Neutrophil (primary cell): ENCODE data around the gene TSHZ3.

Source experiments
- H3K27ac ChIP-seq: fragments of 200-600 bp; sonication (generic); 2 replicates; pipeline ENCODE4 v1.5.1; 2016; ENCODE audit warnings: mild to moderate bottlenecking, moderate library complexity
- H3K27me3 ChIP-seq: fragments of 200-600 bp; sonication (generic); 2 replicates; pipeline ENCODE4 v1.6.0; 2016; ENCODE audit warnings: mild to moderate bottlenecking
- H3K36me3 ChIP-seq: fragments of 200-600 bp; sonication (generic); 2 replicates; pipeline ENCODE4 v1.5.1; 2017
- H3K4me1 ChIP-seq, 2 experiments: fragments of 200-600 bp in 1 of 2; sonication (generic) in 1 of 2; 1 replicate in 1 of 2; 2 replicates in 1 of 2; pipeline versions ENCODE4 v1.5.1 to v1.6.1; 2013 to 2016; ENCODE audit warnings: low read depth in 1 of 2, low read length in 1 of 2, mild to moderate bottlenecking in 1 of 2, moderate library complexity in 1 of 2; ENCODE audit not compliant: control insufficient read depth in 1 of 2, insufficient read depth in 1 of 2
- H3K4me3 ChIP-seq, 2 experiments: fragments of 200-600 bp in 1 of 2; sonication (generic) in 1 of 2; 1 replicate in 1 of 2; 2 replicates in 1 of 2; pipeline ENCODE4 v1.5.1; 2013 to 2016; ENCODE audit warnings: low read depth in 1 of 2, low read length in 1 of 2, mild to moderate bottlenecking in 1 of 2, moderate library complexity in 1 of 2
- H3K9me3 ChIP-seq: fragments of 200-600 bp; sonication (generic); 2 replicates; pipeline ENCODE4 v1.5.1; 2016
- CTCF ChIP-seq: fragments of 200-600 bp; sonication (generic); IDR thresholded peaks from 2 replicates; pipeline ENCODE4 v1.5.1; 2016; ENCODE audit warnings: antibody characterized with exemption

Gene TSHZ3

GRCh38 chr19:31262725-31263191, 86.5 kb downstream of the TSHZ3 start:
- H3K9me3 ChIP-seq: no peaks in the 10 kb centered on the region
- H3K36me3 ChIP-seq: no peaks in the 10 kb centered on the region
- TF ChIP-seq CTCF: no peak
- H3K27me3 ChIP-seq: peaks cover 19% of the 10 kb centered on the region
- no peaks in the 10 kb centered on the region for H3K4me1 ChIP-seq
- H3K27ac ChIP-seq: no peak overlapping the region
- H3K4me3 ChIP-seq: no peak overlapping the region

GRCh38 chr19:31261603-31262212, 87.5 kb downstream of the TSHZ3 start:
- Histone ChIP-seq H3K27me3 (peaks cover 19% of the 10 kb centered on the region), H3K36me3 (no peaks in the 10 kb centered on the region), H3K4me1 (no peaks in the 10 kb centered on the region), H3K27ac (no peak overlapping the region), H3K9me3 (no peaks in the 10 kb centered on the region), H3K4me3 (no peak overlapping the region)
- no peak for TF ChIP-seq CTCF

GRCh38 chr19:31261019-31261602, 88.1 kb downstream of the TSHZ3 start:
- Histone ChIP-seq H3K4me1 (no peaks in the 10 kb centered on the region), H3K9me3 (no peaks in the 10 kb centered on the region), H3K36me3 (no peaks in the 10 kb centered on the region), H3K4me3 (no peak overlapping the region), H3K27ac (no peak overlapping the region), H3K27me3 (peaks cover 19% of the 10 kb centered on the region)
- no peak for TF ChIP-seq CTCF

GRCh38 chr19:31260171-31260933, 88.9 kb downstream of the TSHZ3 start:
- Histone ChIP-seq H3K27me3 (peaks cover 19% of the 10 kb centered on the region), H3K4me3 (no peak overlapping the region), H3K4me1 (peaks cover 0 to under 1% of the 10 kb centered on the region in 2 experiments), H3K9me3 (no peaks in the 10 kb centered on the region), H3K36me3 (no peaks in the 10 kb centered on the region), H3K27ac (no peak overlapping the region)
- no peak for TF ChIP-seq CTCF

GRCh38 chr19:31258211-31259052, 90.8 kb downstream of the TSHZ3 start:
- no peak for TF ChIP-seq CTCF
- no peaks in the 10 kb centered on the region for H3K36me3 ChIP-seq
- no peak overlapping the region for H3K27ac ChIP-seq
- no peak overlapping the region for H3K4me3 ChIP-seq
- no peaks in the 10 kb centered on the region for H3K9me3 ChIP-seq
- peaks cover 19% of the 10 kb centered on the region for H3K27me3 ChIP-seq
- peaks cover 16 to 20% of the 10 kb centered on the region in 2 experiments for H3K4me1 ChIP-seq
